Vagina (tissue), 2 donors: Measurements from ENCODE around the gene DMRTC2.

Experiments used
- CTCF ChIP-seq, 3 experiments: fragments of 450-650 bp in 2 of 3; fragments of 200-600 bp in 1 of 3; sonication (generic) in 1 of 3; IDR thresholded peaks; one replicate each; pipeline ENCODE4 v1.5.1; 2017 to 2019; ENCODE audit warnings: antibody characterized with exemption in 3 of 3, mild to moderate bottlenecking in 2 of 3, moderate library complexity in 2 of 3
- POLR2A ChIP-seq, 2 donors: fragments of 450-650 bp; IDR thresholded peaks; one replicate each; pipeline ENCODE4 v1.6.1; 2017; ENCODE audit warnings: antibody characterized with exemption in 2 of 2, mild to moderate bottlenecking in 2 of 2, moderate library complexity in 2 of 2
- POLR2AphosphoS5 ChIP-seq, 2 donors: sonication (generic); formaldehyde crosslinking; IDR thresholded peaks; one replicate each; pipeline ENCODE4 v1.9.0; 2017; ENCODE audit warnings: antibody characterized with exemption in 2 of 2, mild to moderate bottlenecking in 2 of 2, low read depth in 1 of 2; ENCODE audit not compliant: insufficient read depth in 1 of 2

DNA sequence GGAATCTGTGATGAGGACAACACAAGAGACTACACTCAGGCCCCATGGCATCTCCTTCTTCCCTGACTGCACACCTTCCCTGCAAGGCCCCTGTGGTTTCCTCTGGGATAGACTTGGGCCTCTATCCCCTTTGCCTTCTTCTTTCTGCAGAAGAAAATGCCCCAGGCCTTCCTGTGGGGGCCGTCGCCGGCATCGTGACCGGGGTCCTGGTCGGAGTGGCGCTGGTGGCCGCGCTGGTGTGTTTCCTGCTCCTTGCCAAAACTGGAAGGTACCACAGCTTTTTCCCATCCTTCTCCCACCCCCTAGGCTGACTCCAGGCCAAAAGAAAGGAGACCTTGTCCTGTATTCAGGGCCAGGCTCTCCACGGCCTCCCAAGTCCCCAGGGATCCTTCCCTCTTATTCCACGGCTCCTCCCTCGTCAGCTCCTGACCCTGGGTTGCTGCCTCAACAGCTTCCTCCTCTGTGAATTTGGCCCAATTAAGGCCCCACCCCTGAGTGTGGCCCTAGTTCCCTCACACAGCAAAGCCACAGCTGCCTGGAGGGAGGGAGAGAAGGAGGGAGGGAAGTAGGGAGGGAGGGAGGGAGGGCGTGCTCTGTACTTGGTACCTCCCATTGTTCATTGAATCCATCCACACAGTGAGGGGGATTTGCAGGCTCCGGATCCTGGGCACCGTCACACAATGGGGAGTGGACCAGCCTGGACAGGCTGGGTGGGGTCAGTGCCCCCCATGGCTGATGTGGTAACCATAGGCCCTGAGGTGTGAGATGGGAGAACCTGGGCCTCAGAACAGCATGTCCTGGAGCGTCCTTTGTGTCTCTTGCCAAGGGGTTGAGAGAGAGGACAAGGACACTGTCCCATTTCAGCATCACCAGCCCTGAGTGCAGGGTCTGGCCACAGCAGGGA is 35.9 kb upstream of the DMRTC2 start:
- TF ChIP-seq CTCF (IDR thresholded peaks at IDR 0.05) (no peak), POLR2AphosphoS5 (IDR thresholded peaks at IDR 0.05; ENCODE audit: insufficient read depth in 1 of 2, low read depth in 1 of 2) (no peak), POLR2A (IDR thresholded peaks at IDR 0.05) (no peak)
